ENCODE results near the gene DLG2. TPM values are rescaled to one million over a fixed set of nuclear protein-coding genes. Genes with fewer than 3 reads are reported as not detected.
"Not testable (repeated sequence)": the region's sequence is repeated elsewhere in the genome, so short reads cannot be mapped to it uniquely, and the experiment has no call there.

The DLG2 gene
- total and polyA plus RNA-seq, 2 of the 8 experiments (the other 6 are each of a cell fraction or from before 2014, with no cell fraction given) = 1.7 to 14.3 TPM

- CTCF ChIA-PET (ENCODE audit: partially characterized antibody) = interaction anchor here (0.8 to 1.3 kb wide), 4 partner anchors 12 to 196 kb away, joined by 3 read pairs; no protein-coding TSS in a partner anchor
- H4K8ac ChIP-seq (ENCODE audit: extremely low read depth, insufficient read depth, low read length); H2BK20ac ChIP-seq (ENCODE audit: low read length); H3K4ac ChIP-seq (replicated peaks; ENCODE audit: insufficient read length, low read depth, low read length); H2BK15ac ChIP-seq (ENCODE audit: low read length); H2BK12ac ChIP-seq (ENCODE audit: low read depth, low read length); H3K4me1 ChIP-seq (replicated peaks in 1 of 4; ENCODE audit: control insufficient read depth in 3 of 4, insufficient read depth in 4 of 4, low read length in 3 of 4); H3K14ac ChIP-seq (ENCODE audit: insufficient read length); H3K27me3 ChIP-seq (replicated peaks in 1 of 4; ENCODE audit: control insufficient read depth in 3 of 4, extremely low read depth in 1 of 4, insufficient read depth in 3 of 4, low read length in 3 of 4); H3K23me2 ChIP-seq (ENCODE audit: low read depth, low read length); H3K9ac ChIP-seq (replicated peaks in 1 of 4; ENCODE audit: extremely low read depth in 1 of 4, low read depth in 3 of 4, low read length in 3 of 4); H3K56ac ChIP-seq (replicated peaks; ENCODE audit: insufficient read length, low read depth, low read length); H3K18ac ChIP-seq (ENCODE audit: extremely low read depth, low read length); H2AFZ ChIP-seq (ENCODE audit: low read length); H4K5ac ChIP-seq (ENCODE audit: insufficient read length, low read depth, low read length); H3K9me3 ChIP-seq (ENCODE audit: insufficient read depth in 2 of 2, low read depth in 1 of 2, low read length in 1 of 2); H3K4me2 ChIP-seq (ENCODE audit: insufficient read depth in 1 of 2, low read depth in 2 of 2, low read length in 2 of 2); H3K36me3 ChIP-seq (ENCODE audit: control insufficient read depth in 2 of 4, insufficient read depth in 4 of 4, low read length in 3 of 4); H3K79me2 ChIP-seq (ENCODE audit: control insufficient read depth in 1 of 2, insufficient read depth in 2 of 2, low read length in 2 of 2); H2AK5ac ChIP-seq (ENCODE audit: low read depth, low read length); H3K27ac ChIP-seq (ENCODE audit: low read depth, low read length); H2BK120ac ChIP-seq (replicated peaks; ENCODE audit: low read depth, low read length); H4K91ac ChIP-seq (replicated peaks; ENCODE audit: insufficient read length, low read length); DNase-seq (ENCODE audit: low read depth in 1 of 2, low spot score in 2 of 2); H2BK5ac ChIP-seq (ENCODE audit: low read depth, low read length); H4K20me1 ChIP-seq (replicated peaks in 1 of 2; ENCODE audit: control insufficient read depth in 1 of 2, insufficient read depth in 2 of 2, low read length in 2 of 2); POLR2A ChIA-PET (ENCODE audit: partially characterized antibody); H3K79me1 ChIP-seq (ENCODE audit: low read depth, low read length); FAIRE-seq; H3K4me3 ChIP-seq (ENCODE audit: extremely low read depth in 1 of 4, insufficient read depth in 2 of 4, low read depth in 3 of 4, low read length in 4 of 4); H3K23ac ChIP-seq (ENCODE audit: insufficient read length): not testable (repeated sequence)
- 88% methylated on average over 1 of the region's 4 CpGs; no CpG with 5 or more reads in 1 of the 2 experiments for WGBS, 2 experiments (ENCODE audit: extremely low coverage in 1 of 2, insufficient coverage in 1 of 2, insufficient read length in 1 of 2, insufficient replicate concordance in 2 of 2, low coverage in 1 of 2, low lambda C conversion rate in 2 of 2, missing lambda C conversion rate in 1 of 2)
Measured at GRCh38 chr11:84784158-84784557, 843.0 kb downstream of the DLG2 start.
